ENCODE data around the gene LMNTD1. TPM values are rescaled to one million over a fixed set of nuclear protein-coding genes. Genes with fewer than 3 reads are reported as not detected.
"Not testable (repeated sequence)": the region's sequence is repeated elsewhere in the genome, so short reads cannot be mapped to it uniquely, and the experiment has no call there.

The LMNTD1 gene
- total RNA-seq, 1 donor from 2014 or later, result not detected

GRCh38 chr12:25488956-25489870, 63.9 kb downstream of the LMNTD1 start:
- H3K79me2 ChIP-seq (ENCODE audit: insufficient read depth, low read length); H3K9me3 Mint-ChIP-seq (ENCODE audit: unreplicated experiment); H3K4me2 ChIP-seq (ENCODE audit: low read length); H3K27me3 Mint-ChIP-seq (ENCODE audit: low read depth, unreplicated experiment); H3K4me3 ChIP-seq (ENCODE audit: insufficient read depth, low read depth, low read length); FAIRE-seq; H3K9me3 ChIP-seq (ENCODE audit: insufficient read depth, low read depth, low read length); H3K27ac ChIP-seq (ENCODE audit: low read depth, low read length); DNase-seq (ENCODE audit: low read depth); H3K36me3 ChIP-seq (ENCODE audit: insufficient read depth, low read length); H3K36me3 Mint-ChIP-seq (ENCODE audit: low read depth, unreplicated experiment); H3K4me1 ChIP-seq (ENCODE audit: insufficient read depth, low read length); H3K4me1 Mint-ChIP-seq (ENCODE audit: low read depth, unreplicated experiment); H3K27me3 ChIP-seq (ENCODE audit: insufficient read depth, low read length); H2AFZ ChIP-seq (ENCODE audit: low read depth, low read length); H4K20me1 ChIP-seq (ENCODE audit: insufficient read depth, low read length); H3K27ac Mint-ChIP-seq (ENCODE audit: unreplicated experiment); H3K9ac ChIP-seq (ENCODE audit: low read length): not testable (repeated sequence)
- H3K4me3 Mint-ChIP-seq (ENCODE audit: unreplicated experiment), result peak overlapping the region; percentile 14

DNA sequence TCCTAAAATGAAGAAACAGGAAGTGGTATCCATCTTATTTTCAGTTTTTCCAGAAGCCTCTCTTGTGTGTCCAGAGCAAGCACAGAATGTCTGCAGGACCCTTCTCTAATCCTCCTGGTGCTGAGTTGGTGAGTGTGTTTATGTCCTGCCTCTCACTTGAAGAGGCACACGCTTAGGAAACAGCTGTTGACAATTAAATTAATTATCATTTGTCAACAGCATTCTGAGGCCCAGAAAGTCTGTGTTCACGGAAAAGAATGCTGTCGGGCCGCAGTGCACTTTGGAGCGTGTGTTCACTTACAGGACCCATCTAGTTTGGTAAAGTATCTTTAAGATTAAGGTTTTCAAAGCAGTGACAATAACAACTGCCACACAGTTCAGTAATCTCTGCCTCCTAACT, 70.5 kb downstream of the LMNTD1 start:
- Histone ChIP-seq H4K20me1 (ENCODE audit: insufficient read depth, low read length) (no peaks in the 10 kb centered on the region), H3K9me3 (ENCODE audit: insufficient read depth, low read depth, low read length) (no peaks in the 10 kb centered on the region), H3K27ac (ENCODE audit: low read depth, low read length) (no peak overlapping the region), H3K9ac (ENCODE audit: low read length) (no peak overlapping the region), H3K79me2 (ENCODE audit: insufficient read depth, low read length) (no peaks in the 10 kb centered on the region), H3K4me2 (ENCODE audit: low read length) (no peak overlapping the region), H2AFZ (ENCODE audit: low read depth, low read length) (no peak overlapping the region), H3K36me3 (ENCODE audit: insufficient read depth, low read length) (no peaks in the 10 kb centered on the region), H3K4me1 (ENCODE audit: insufficient read depth, low read length) (no peaks in the 10 kb centered on the region), H3K27me3 (ENCODE audit: insufficient read depth, low read length) (no peaks in the 10 kb centered on the region), H3K4me3 (ENCODE audit: insufficient read depth, low read depth, low read length) (no peak overlapping the region)
- Mint-ChIP-seq H3K36me3 (ENCODE audit: low read depth, unreplicated experiment) (no peaks in the 10 kb centered on the region), H3K4me3 (ENCODE audit: unreplicated experiment) (no peak overlapping the region), H3K9me3 (ENCODE audit: unreplicated experiment) (peaks cover 3% of the 10 kb centered on the region), H3K4me1 (ENCODE audit: low read depth, unreplicated experiment) (no peaks in the 10 kb centered on the region), H3K27me3 (ENCODE audit: low read depth, unreplicated experiment) (no peaks in the 10 kb centered on the region), H3K27ac (ENCODE audit: unreplicated experiment) (no peak overlapping the region)
- DNase-seq (ENCODE audit: low read depth) (no peak), FAIRE-seq (no peak)
- TF ChIP-seq EZH2 (IDR thresholded peaks at IDR 0.05; ENCODE audit: insufficient read depth, low read length), result no peak
- TF ChIP-seq, protein P1, sequence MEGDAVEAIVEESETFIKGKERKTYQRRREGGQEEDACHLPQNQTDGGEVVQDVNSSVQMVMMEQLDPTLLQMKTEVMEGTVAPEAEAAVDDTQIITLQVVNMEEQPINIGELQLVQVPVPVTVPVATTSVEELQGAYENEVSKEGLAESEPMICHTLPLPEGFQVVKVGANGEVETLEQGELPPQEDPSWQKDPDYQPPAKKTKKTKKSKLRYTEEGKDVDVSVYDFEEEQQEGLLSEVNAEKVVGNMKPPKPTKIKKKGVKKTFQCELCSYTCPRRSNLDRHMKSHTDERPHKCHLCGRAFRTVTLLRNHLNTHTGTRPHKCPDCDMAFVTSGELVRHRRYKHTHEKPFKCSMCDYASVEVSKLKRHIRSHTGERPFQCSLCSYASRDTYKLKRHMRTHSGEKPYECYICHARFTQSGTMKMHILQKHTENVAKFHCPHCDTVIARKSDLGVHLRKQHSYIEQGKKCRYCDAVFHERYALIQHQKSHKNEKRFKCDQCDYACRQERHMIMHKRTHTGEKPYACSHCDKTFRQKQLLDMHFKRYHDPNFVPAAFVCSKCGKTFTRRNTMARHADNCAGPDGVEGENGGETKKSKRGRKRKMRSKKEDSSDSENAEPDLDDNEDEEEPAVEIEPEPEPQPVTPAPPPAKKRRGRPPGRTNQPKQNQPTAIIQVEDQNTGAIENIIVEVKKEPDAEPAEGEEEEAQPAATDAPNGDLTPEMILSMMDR (IDR thresholded peaks at IDR 0.05; ENCODE audit: insufficient read depth, low read depth, low read length), result no peak

GRCh38 chr12:25480145-25480544, 72.9 kb downstream of the LMNTD1 start:
- no peak for FAIRE-seq

More at GRCh38 chr12:25480145-25480544, 72.9 kb downstream of the LMNTD1 start:
- H3K36me3 Mint-ChIP-seq (ENCODE audit: low read depth, unreplicated experiment), result no peaks in the 10 kb centered on the region
- Histone ChIP-seq H3K27me3 (ENCODE audit: insufficient read depth, low read length) (no peaks in the 10 kb centered on the region), H3K27ac (ENCODE audit: low read depth, low read length) (no peak overlapping the region), H3K4me2 (ENCODE audit: low read length) (no peak overlapping the region), H3K9me3 (ENCODE audit: insufficient read depth, low read depth, low read length) (no peaks in the 10 kb centered on the region), H4K20me1 (ENCODE audit: insufficient read depth, low read length) (no peaks in the 10 kb centered on the region), H3K4me3 (ENCODE audit: insufficient read depth, low read depth, low read length) (no peak overlapping the region), H3K79me2 (ENCODE audit: insufficient read depth, low read length) (no peaks in the 10 kb centered on the region), H3K4me1 (ENCODE audit: insufficient read depth, low read length) (no peaks in the 10 kb centered on the region), H2AFZ (ENCODE audit: low read depth, low read length) (no peak overlapping the region), H3K36me3 (ENCODE audit: insufficient read depth, low read length) (no peaks in the 10 kb centered on the region), H3K9ac (ENCODE audit: low read length) (no peak overlapping the region)
- DNase-seq (ENCODE audit: low read depth), result no peak
- no peak overlapping the region for H3K27ac Mint-ChIP-seq (ENCODE audit: unreplicated experiment)
- no peaks in the 10 kb centered on the region for H3K27me3 Mint-ChIP-seq (ENCODE audit: low read depth, unreplicated experiment)
- H3K4me1 Mint-ChIP-seq (ENCODE audit: low read depth, unreplicated experiment), result no peaks in the 10 kb centered on the region
- H3K4me3 Mint-ChIP-seq (ENCODE audit: unreplicated experiment), result no peak overlapping the region
- no peaks in the 10 kb centered on the region for H3K9me3 Mint-ChIP-seq (ENCODE audit: unreplicated experiment)
- no peak for TF ChIP-seq EZH2 (IDR thresholded peaks at IDR 0.05; ENCODE audit: insufficient read depth, low read length)
- TF ChIP-seq, protein P1 (IDR thresholded peaks at IDR 0.05; ENCODE audit: insufficient read depth, low read depth, low read length), result no peak
